Subcutaneous adipose tissue (tissue), 4 donors: ENCODE results near the gene ZNF683. TPM values are rescaled to one million over a fixed set of nuclear protein-coding genes. Genes with fewer than 3 reads are reported as not detected.

Experiments
- total RNA-seq, 4 donors: library from RNA; depleted of rRNA; stranded (reverse); fragments of >200 nt; gene quantifications; one replicate each; pipeline ENCODE4 v1.1.0, GENCODE V29; 2016
- TF ChIP-seq, protein P1 (sequence below): fragments of 450-650 bp; IDR thresholded peaks from one replicate; pipeline ENCODE4 v1.5.1; 2016; ENCODE audit warnings: low read depth, mild to moderate bottlenecking, control low read depth, antibody characterized with exemption, moderate library complexity

ZNF683 gene
- total RNA-seq, 4 donors from 2014 or later, result not detected

DNA sequence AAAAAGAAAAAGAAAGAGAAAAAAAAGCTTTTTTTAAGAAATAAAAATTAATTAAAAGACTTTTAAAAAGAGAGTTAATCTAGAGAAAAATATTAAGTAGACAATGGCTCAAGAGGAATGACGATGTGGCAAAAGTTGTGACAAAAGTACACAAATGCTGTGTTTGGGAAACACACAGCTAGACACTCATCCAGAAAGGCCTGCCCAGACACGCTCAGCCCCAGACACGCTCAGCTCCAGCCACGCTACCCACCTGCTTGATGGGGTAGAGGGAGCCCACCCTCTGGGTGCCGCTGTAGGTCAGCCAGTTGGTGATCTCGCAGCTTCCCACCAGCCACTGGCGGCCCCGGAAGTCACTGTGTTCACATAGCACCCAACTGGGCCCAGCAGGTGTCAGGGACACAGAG lies 44.6 kb downstream of the ZNF683 start:
- TF ChIP-seq, protein P1, sequence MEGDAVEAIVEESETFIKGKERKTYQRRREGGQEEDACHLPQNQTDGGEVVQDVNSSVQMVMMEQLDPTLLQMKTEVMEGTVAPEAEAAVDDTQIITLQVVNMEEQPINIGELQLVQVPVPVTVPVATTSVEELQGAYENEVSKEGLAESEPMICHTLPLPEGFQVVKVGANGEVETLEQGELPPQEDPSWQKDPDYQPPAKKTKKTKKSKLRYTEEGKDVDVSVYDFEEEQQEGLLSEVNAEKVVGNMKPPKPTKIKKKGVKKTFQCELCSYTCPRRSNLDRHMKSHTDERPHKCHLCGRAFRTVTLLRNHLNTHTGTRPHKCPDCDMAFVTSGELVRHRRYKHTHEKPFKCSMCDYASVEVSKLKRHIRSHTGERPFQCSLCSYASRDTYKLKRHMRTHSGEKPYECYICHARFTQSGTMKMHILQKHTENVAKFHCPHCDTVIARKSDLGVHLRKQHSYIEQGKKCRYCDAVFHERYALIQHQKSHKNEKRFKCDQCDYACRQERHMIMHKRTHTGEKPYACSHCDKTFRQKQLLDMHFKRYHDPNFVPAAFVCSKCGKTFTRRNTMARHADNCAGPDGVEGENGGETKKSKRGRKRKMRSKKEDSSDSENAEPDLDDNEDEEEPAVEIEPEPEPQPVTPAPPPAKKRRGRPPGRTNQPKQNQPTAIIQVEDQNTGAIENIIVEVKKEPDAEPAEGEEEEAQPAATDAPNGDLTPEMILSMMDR, result no peak

- TF ChIP-seq, protein P1, result no peak
Measured at GRCh38 chr1:26324550-26324949, 48.0 kb downstream of the ZNF683 start.

- TF ChIP-seq, protein P1, result no peak
Measured at GRCh38 chr1:26323382-26323781, 49.2 kb downstream of the ZNF683 start.

- TF ChIP-seq, protein P1, result no peak
Measured at GRCh38 chr1:26322042-26322331, 50.6 kb downstream of the ZNF683 start.

GRCh38 chr1:26321315-26322041 lies 51.1 kb downstream of the ZNF683 start:
- TF ChIP-seq, protein P1, result no peak

- TF ChIP-seq, protein P1, result no peak
Measured at GRCh38 chr1:26320896-26321295, 51.7 kb downstream of the ZNF683 start.

GRCh38 chr1:26318338-26319064 lies 54.0 kb downstream of the ZNF683 start:
- TF ChIP-seq, protein P1, result no peak
